Heart left ventricle (tissue), 13 donors: ENCODE data around the gene MS4A18.

ENCODE experiments used
- CTCF ChIP-seq, 12 donors: fragments of 200-600 bp; sonication (generic) in 4 of 12; IDR thresholded peaks; one replicate each; pipeline versions ENCODE4 v1.5.0 to v1.8.0; 2018 to 2022; ENCODE audit warnings: antibody characterized with exemption in 12 of 12, mild to moderate bottlenecking in 5 of 12
- POLR2A ChIP-seq, 2 donors: fragments of 450-650 bp; IDR thresholded peaks; one replicate each; pipeline ENCODE4 v1.6.1; 2017; ENCODE audit warnings: antibody characterized with exemption in 2 of 2, mild to moderate bottlenecking in 2 of 2, moderate library complexity in 2 of 2
- donor health status: ischemic (EF 13 %, LVEDD 7.1; RV severe dilation, severe dysfunction).
- donor health status: DM: no; HTN: yes; CAD: no.
- donor health status: DM: no; HTN: no; CAD: no.
- donor health status: ischemic (EF 25% LVEDD 6.9; RV normal size, moderate dysfunction).
- donor health status: ischemic (EF 25% LVEDD 5.7; RV mildly dilated, moderate dysfunction).
- donor health status: ischemic (EF 35%, LVEDD 5.7; RV mildly dilated, moderate dysfunction).
- donor health status: nonischemic (EF 11% LVEDD 7.7; RV severe dilation, severe dysfunction).
- donor health status: DM: yes; HTN: yes; CAD: no.
- donor health status: PGD.
- donor health status: ischemic (EF 29% LVEDD 5.4; RV normal size, mild dysfunction).
- donor health status: nonischemic (EF 23%, LVEDD 6.1; RV moderate dilation, normal function).

GRCh38 chr11:60748225-60748624 is 23.7 kb downstream of the MS4A18 start:
- TF ChIP-seq CTCF (IDR thresholded peaks at IDR 0.05): no peak
- no peak for TF ChIP-seq POLR2A (IDR thresholded peaks at IDR 0.05)
